HG03460 (cell line): Measurements from ENCODE around the gene INO80C.
"Not testable (repeated sequence)": the region's sequence is repeated elsewhere in the genome, so short reads cannot be mapped to it uniquely, and the experiment has no call there.

ENCODE experiments used
- ATAC-seq: cut with Tn5 transposase; IDR thresholded peaks from one replicate; pipeline ENCODE4 v1.9.1; 2021; ENCODE audit not compliant: unreplicated experiment

INO80C gene

GRCh38 chr18:35489913-35490490, 7.8 kb downstream of the INO80C start:
- ATAC-seq = no peak

GRCh38 chr18:35489281-35489680, 8.5 kb downstream of the INO80C start:
- ATAC-seq = not testable (repeated sequence)

GRCh38 chr18:35488396-35488795, 9.4 kb downstream of the INO80C start:
- not testable (repeated sequence) for ATAC-seq

- ATAC-seq = not testable (repeated sequence)
Measured at GRCh38 chr18:35487525-35487924, 10.2 kb downstream of the INO80C start.

DNA sequence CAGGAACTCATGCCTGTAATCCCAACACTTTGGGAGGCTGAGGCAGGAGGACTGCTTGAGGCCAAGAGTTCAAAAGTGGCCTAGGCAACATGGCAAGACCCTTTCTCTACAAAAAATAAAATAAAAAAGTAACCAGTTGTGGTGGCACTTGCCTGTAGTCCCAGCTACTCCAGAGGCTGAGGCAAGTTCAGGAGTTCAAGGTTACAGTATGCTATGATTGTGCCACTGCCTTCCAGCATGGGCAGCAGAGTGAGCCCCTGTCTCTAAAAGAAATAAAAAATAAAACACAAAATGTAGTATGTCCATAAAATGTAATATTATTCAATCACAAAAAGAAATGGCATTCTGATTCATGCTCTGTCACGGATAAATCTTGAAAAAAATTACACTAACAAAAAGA, 11.9 kb downstream of the INO80C start:
- no peak for ATAC-seq

GRCh38 chr18:35484034-35484433, 13.7 kb downstream of the INO80C start:
- no peak for ATAC-seq

- no peak for ATAC-seq
Measured at GRCh38 chr18:35481960-35482366, 15.8 kb downstream of the INO80C start.

DNA sequence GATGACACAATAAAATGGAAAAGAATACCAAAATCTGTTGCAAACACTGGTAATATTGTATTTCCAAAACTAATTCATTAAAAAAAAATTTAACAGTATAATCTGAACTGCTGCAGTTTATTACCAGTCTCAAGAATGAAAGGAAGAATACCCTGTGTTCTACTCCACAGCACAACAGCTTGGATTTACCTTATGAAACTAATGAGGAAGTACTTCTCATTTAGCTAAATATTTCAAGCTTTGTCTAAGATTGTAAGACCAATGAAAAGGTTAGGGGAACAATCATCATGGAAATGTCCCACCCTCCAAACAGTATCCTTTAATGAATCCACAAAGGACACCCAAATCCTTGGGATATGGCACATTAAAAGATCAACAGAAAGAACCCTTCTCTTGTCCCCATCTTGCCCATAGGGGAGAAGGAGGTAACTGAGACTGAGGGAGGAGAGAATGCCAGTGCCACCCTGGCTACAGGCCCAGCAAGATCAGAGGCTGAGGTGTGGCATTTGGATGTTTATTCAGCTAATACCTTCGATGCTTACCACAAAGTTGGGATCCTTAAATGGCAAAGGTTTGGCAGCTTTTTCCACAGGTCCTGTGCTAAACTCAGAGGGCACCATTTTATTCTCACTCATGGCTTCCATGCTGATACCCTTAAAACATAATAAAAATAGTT, 17.7 kb downstream of the INO80C start:
- no peak for ATAC-seq

- peak; percentile 54 for ATAC-seq
Measured at GRCh38 chr18:35478520-35479435, 19.0 kb downstream of the INO80C start.

DNA sequence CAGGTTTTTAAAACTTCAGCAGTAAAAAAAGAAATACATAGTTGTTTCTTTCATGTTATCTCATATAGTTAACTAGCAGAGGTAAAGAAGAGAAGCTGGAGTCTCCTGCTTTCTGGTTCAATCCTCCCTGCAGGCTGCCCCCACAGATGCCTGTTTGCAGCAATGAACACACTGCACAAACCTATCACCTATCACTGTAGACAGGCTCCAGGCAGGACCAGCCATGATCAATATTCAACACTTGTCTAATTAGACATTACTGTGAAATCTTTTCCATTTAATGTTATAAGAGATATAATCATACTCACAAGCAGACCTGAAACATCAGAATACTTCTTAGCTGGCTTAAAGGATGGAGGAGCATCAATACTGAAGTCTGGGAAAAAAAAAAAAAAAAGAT, 19.8 kb downstream of the INO80C start:
- ATAC-seq = no peak

- ATAC-seq = no peak
Measured at GRCh38 chr18:35477497-35477896, 20.3 kb downstream of the INO80C start.

DNA sequence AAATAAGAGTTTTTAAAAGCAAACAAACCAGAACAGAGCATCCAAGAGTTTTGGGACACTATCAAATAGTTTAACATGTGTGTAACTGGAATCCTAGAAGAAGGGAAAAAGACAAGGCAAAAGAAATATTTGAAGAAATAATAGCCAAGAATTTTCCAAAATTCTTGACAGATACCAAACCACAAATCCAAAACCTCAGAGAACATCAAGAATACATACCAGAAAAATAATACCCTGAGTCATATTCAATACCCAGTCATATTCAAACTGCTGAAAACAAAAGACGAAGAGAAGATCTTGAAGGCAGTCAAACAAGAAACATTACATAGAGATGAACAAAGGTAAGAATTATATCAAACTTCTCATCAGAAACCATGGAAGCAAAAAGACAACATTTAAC, 22.9 kb downstream of the INO80C start:
- ATAC-seq = no peak

GRCh38 chr18:35473562-35473961, 24.2 kb downstream of the INO80C start:
- no peak for ATAC-seq

- ATAC-seq = no peak
Measured at GRCh38 chr18:35470435-35470834, 27.3 kb downstream of the INO80C start.

DNA sequence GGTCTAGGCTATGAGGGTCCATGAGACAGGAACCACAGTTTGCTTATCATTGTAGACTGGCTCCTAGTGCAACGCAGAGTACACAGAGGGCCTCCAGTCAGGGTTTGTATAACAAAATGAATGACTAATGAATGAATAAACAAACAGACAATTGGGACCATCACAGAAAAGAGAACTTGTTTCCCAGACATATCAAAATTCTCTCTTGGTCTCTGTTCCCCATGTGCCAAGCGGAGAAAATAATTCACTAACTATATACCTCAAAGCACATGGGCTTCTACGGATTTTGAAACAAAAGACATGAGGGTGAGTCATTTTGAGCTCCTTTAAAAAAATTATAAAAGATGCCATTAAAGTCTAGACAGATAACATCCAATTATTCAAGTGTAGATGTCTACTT, 28.0 kb downstream of the INO80C start:
- ATAC-seq = no peak

DNA sequence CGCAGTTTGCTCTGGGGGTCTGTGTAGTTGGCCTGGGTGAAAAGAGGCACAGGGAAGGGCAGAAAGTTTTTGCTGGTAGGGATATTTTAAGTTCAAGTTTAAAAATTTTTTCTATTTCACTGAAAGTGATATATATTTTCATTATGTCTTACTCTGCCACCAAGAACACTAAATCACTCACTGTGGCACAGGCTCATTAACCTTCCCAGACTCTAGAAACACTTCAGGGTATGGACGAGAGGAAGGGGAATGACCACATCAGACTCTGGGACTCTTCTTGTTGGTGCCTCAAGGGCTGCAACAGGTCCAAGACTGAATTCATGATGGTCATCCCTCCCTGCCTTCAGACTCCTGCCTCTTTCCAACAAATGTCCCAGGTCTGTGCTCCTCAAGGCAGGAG, 29.0 kb downstream of the INO80C start:
- ATAC-seq = no peak

GRCh38 chr18:35467624-35468016, 30.1 kb downstream of the INO80C start:
- peak; percentile 80 for ATAC-seq

GRCh38 chr18:35466815-35467623, 30.7 kb downstream of the INO80C start:
- peak; percentile 20 for ATAC-seq

- peak; percentile 30 for ATAC-seq
Measured at GRCh38 chr18:35466334-35466733, 31.4 kb downstream of the INO80C start.

DNA sequence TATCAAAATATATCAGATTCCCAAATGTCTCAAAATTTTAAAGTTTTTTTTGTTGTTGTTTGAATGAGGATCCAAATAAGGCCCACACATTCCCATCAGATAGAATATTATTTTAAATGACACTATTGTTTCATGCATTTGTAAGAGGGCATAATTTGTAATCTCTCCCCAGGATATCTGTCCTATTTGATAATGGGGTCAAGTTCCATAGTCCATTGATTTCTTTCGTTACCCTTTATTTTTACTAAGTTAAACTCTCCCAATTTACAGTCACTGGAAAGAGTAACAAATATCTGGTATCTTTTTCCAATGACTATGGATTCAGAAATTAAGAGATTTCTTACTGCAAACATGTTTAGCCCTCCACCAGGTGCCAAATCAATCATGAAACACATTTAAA, 32.4 kb downstream of the INO80C start:
- ATAC-seq = no peak

GRCh38 chr18:35464831-35465279, 32.9 kb downstream of the INO80C start:
- no peak for ATAC-seq
